Limb (tissue), 2 donors: ENCODE measurements around the gene P4HA1.

Experiments
- DNase-seq, 2 donors: peaks; one replicate each; pipeline ENCODE4 v3.0.0-alpha.2; 2016; ENCODE audit errors: extremely low spot score in 2 of 2

P4HA1 gene

GRCh38 chr10:73094986-73095480 lies 1.6 kb downstream of the P4HA1 start:
- no peak for DNase-seq

- no peak for DNase-seq
Measured at GRCh38 chr10:73093922-73094850, 2.5 kb downstream of the P4HA1 start.

GRCh38 chr10:73092830-73093229 lies 3.8 kb downstream of the P4HA1 start:
- DNase-seq, result no peak

GRCh38 chr10:73088304-73088703 lies 8.4 kb downstream of the P4HA1 start:
- no peak for DNase-seq

- no peak for DNase-seq
Measured at GRCh38 chr10:73086816-73087215, 9.8 kb downstream of the P4HA1 start.

- DNase-seq, result no peak
Measured at GRCh38 chr10:73084209-73084608, 12.5 kb downstream of the P4HA1 start.

GRCh38 chr10:73083221-73083620 lies 13.4 kb downstream of the P4HA1 start:
- DNase-seq, result no peak

GRCh38 chr10:73079779-73080541 lies 16.7 kb downstream of the P4HA1 start:
- DNase-seq, result no peak

GRCh38 chr10:73076360-73077183 lies 20.1 kb downstream of the P4HA1 start:
- peak; percentile 48 to 80 for DNase-seq

- no peak for DNase-seq
Measured at GRCh38 chr10:73075829-73076228, 20.8 kb downstream of the P4HA1 start.

- no peak for DNase-seq
Measured at GRCh38 chr10:73073627-73074026, 23.0 kb downstream of the P4HA1 start.

GRCh38 chr10:73065441-73065840 lies 31.2 kb downstream of the P4HA1 start:
- DNase-seq, result no peak

GRCh38 chr10:73061743-73062142 lies 34.9 kb downstream of the P4HA1 start:
- no peak for DNase-seq

GRCh38 chr10:73060738-73061635 lies 35.7 kb downstream of the P4HA1 start:
- peak in 1 of 2 donors; percentile 43 for DNase-seq

GRCh38 chr10:73060173-73060572 lies 36.5 kb downstream of the P4HA1 start:
- no peak for DNase-seq

GRCh38 chr10:73058057-73058591 lies 38.5 kb downstream of the P4HA1 start:
- no peak for DNase-seq

- no peak for DNase-seq
Measured at GRCh38 chr10:73054286-73054685, 42.4 kb downstream of the P4HA1 start.

- no peak for DNase-seq
Measured at GRCh38 chr10:73053275-73053674, 43.4 kb downstream of the P4HA1 start.

- no peak for DNase-seq
Measured at GRCh38 chr10:73044378-73045285, 52.0 kb downstream of the P4HA1 start.
